ENCODE measurements around the gene PCP2. TPM values are rescaled to one million over a fixed set of nuclear protein-coding genes. Genes with fewer than 3 reads are reported as not detected.

Gene PCP2
- total and polyA plus RNA-seq, 7 donors = 1.0 TPM; not detected in 6

- intact Hi-C loops (cut with DNase I) = no loop called here
- WGBS, 2 donors = 86 to 92% methylated on average over 31 of the region's 31 CpGs
- H3K27ac ChIP-seq = no peak overlapping the region
- no peaks in the 10 kb centered on the region for H3K9me3 ChIP-seq
- H3K36me3 ChIP-seq = no peaks in the 10 kb centered on the region
- no peak overlapping the region for H3K4me3 ChIP-seq
- peaks cover 0 to 4% (median 3%) of the 10 kb centered on the region in 3 donors for H3K27me3 ChIP-seq
- no peaks in the 10 kb centered on the region for H3K4me1 ChIP-seq
- TF ChIP-seq EP300 (IDR thresholded peaks at IDR 0.05) (no peak), POLR2AphosphoS5 (IDR thresholded peaks at IDR 0.05) (no peak)
- TF ChIP-seq, protein P1, sequence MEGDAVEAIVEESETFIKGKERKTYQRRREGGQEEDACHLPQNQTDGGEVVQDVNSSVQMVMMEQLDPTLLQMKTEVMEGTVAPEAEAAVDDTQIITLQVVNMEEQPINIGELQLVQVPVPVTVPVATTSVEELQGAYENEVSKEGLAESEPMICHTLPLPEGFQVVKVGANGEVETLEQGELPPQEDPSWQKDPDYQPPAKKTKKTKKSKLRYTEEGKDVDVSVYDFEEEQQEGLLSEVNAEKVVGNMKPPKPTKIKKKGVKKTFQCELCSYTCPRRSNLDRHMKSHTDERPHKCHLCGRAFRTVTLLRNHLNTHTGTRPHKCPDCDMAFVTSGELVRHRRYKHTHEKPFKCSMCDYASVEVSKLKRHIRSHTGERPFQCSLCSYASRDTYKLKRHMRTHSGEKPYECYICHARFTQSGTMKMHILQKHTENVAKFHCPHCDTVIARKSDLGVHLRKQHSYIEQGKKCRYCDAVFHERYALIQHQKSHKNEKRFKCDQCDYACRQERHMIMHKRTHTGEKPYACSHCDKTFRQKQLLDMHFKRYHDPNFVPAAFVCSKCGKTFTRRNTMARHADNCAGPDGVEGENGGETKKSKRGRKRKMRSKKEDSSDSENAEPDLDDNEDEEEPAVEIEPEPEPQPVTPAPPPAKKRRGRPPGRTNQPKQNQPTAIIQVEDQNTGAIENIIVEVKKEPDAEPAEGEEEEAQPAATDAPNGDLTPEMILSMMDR (IDR thresholded peaks at IDR 0.05) = no peak
- DNase-seq = no peak
Observed at GRCh38 chr19:7610491-7611240, 22.9 kb downstream of the PCP2 start.

GRCh38 chr19:7607874-7608560 lies 25.5 kb downstream of the PCP2 start:
- H3K4me3 ChIP-seq = no peak overlapping the region
- H3K36me3 ChIP-seq = no peaks in the 10 kb centered on the region

GRCh38 chr19:7607212-7607873 lies 26.2 kb downstream of the PCP2 start:
- TF ChIP-seq EP300 (IDR thresholded peaks at IDR 0.05) (no peak), POLR2AphosphoS5 (IDR thresholded peaks at IDR 0.05) (no peak), POLR2A (IDR thresholded peaks at IDR 0.05) (no peak)
- TF ChIP-seq, protein P1 (IDR thresholded peaks at IDR 0.05) = no peak
- no peaks in the 10 kb centered on the region for H3K36me3 ChIP-seq
- intact Hi-C loops (cut with DNase I) = no loop called here
- peaks cover 0 to 32% (median 18%) of the 10 kb centered on the region in 3 donors for H3K27me3 ChIP-seq
- no peaks in the 10 kb centered on the region for H3K9me3 ChIP-seq
- H3K27ac ChIP-seq = no peak overlapping the region
- H3K4me1 ChIP-seq = no peaks in the 10 kb centered on the region
- DNase-seq = no peak
- 75 to 88% methylated on average over 10 of the region's 10 CpGs for WGBS, 2 donors
- H3K4me3 ChIP-seq = no peak overlapping the region

More at GRCh38 chr19:7607874-7608560, 25.5 kb downstream of the PCP2 start:
- no peaks in the 10 kb centered on the region for H3K4me1 ChIP-seq
- no peaks in the 10 kb centered on the region for H3K9me3 ChIP-seq
- H3K27me3 ChIP-seq = peaks cover 0 to 26% (median 18%) of the 10 kb centered on the region in 3 donors
- WGBS, 2 donors = 92 to 95% methylated on average over 25 of the region's 25 CpGs
- H3K27ac ChIP-seq = no peak overlapping the region
- DNase-seq = no peak
- intact Hi-C loops (cut with DNase I) = no loop called here
- TF ChIP-seq POLR2AphosphoS5 (IDR thresholded peaks at IDR 0.05) (no peak), POLR2A (IDR thresholded peaks at IDR 0.05) (no peak), EP300 (IDR thresholded peaks at IDR 0.05) (no peak)
- TF ChIP-seq, protein P1 (IDR thresholded peaks at IDR 0.05) = no peak

GRCh38 chr19:7606289-7606688 lies 27.2 kb downstream of the PCP2 start:
- no peak for DNase-seq
- intact Hi-C loops (cut with DNase I) = no loop called here
- TF ChIP-seq EP300 (IDR thresholded peaks at IDR 0.05) = no peak
- TF ChIP-seq POLR2AphosphoS5 (IDR thresholded peaks at IDR 0.05) = no peak
- TF ChIP-seq POLR2A (IDR thresholded peaks at IDR 0.05) = no peak
- TF ChIP-seq, protein P1 (IDR thresholded peaks at IDR 0.05) = no peak
- Histone ChIP-seq H3K36me3 (no peaks in the 10 kb centered on the region), H3K27ac (no peak overlapping the region), H3K9me3 (no peaks in the 10 kb centered on the region), H3K4me1 (no peaks in the 10 kb centered on the region), H3K4me3 (no peak overlapping the region), H3K27me3 (peaks cover 0 to 43% (median 18%) of the 10 kb centered on the region in 3 donors)
- WGBS, 2 donors = 91% methylated on average over 17 of the region's 17 CpGs
